IMR-90 (cell line): Measurements from ENCODE around the gene OR51T1. TPM values are rescaled to one million over a fixed set of nuclear protein-coding genes. Genes with fewer than 3 reads are reported as not detected.

Experiments used
- ATAC-seq: fragments of 200-7000 bp; cut with Tn5 transposase; 2 replicates; pipeline ENCODE4 v1.9.1; 2020; ENCODE audit warnings: low read depth, mild to moderate bottlenecking, moderate library complexity
- BruUV-seq: library from RNA; stranded (reverse); fragments of 400-500 nt; replicated peaks from 2 replicates; lab custom pipeline; 2021; lab: Mats Ljungman, UMichigan
- CTCF ChIA-PET: fragments of 300-600 bp; formaldehyde crosslinking; extraction: SDS; loops from one replicate; lab custom pipeline; 2021; ENCODE audit warnings: antibody characterized with exemption; lab: Yijun Ruan, JAX
- POLR2A ChIA-PET: fragments of 300-600 bp; sonication (Branson Sonifier 250); formaldehyde crosslinking; loops from one replicate; lab custom pipeline; 2022; ENCODE audit warnings: antibody characterized with exemption; ENCODE audit not compliant: unreplicated experiment; lab: Charles Lee
- DNase-seq: peaks from one replicate; pipeline ENCODE4 v3.0.0; 2013
- H2AFZ ChIP-seq: replicated peaks from 2 replicates; pipeline ENCODE3; 2013; ENCODE audit warnings: low read length, mild to moderate bottlenecking; ENCODE audit not compliant: poor library complexity
- H2AK5ac ChIP-seq: 2 replicates; pipeline ENCODE4 v1.6.1; 2013; ENCODE audit warnings: low read depth, low read length, inconsistent platforms
- H2AK9ac ChIP-seq: replicated peaks from 2 replicates; pipeline ENCODE3; 2013; ENCODE audit warnings: mild to moderate bottlenecking, low read depth, low read length, moderate library complexity; ENCODE audit not compliant: poor library complexity
- H2BK120ac ChIP-seq: 2 replicates; pipeline ENCODE4 v1.6.1; 2013; ENCODE audit warnings: low read depth, low read length, inconsistent platforms
- H2BK15ac ChIP-seq: 3 replicates; pipeline ENCODE4 v1.6.1; 2013; ENCODE audit warnings: low read depth, low read length, inconsistent platforms
- H2BK20ac ChIP-seq: 2 replicates; pipeline ENCODE4 v1.6.1; 2013; ENCODE audit warnings: low read depth, mild to moderate bottlenecking, inconsistent platforms, low read length, moderate library complexity
- H2BK5ac ChIP-seq: 2 replicates; pipeline ENCODE4 v1.6.1; 2013; ENCODE audit warnings: mild to moderate bottlenecking, low read depth, low read length, inconsistent platforms; ENCODE audit not compliant: poor library complexity, severe bottlenecking
- H3K14ac ChIP-seq: replicated peaks from 2 replicates; pipeline ENCODE4 v1.6.1; 2013; ENCODE audit warnings: low read depth, low read length, inconsistent platforms
- H3K18ac ChIP-seq: 2 replicates; pipeline ENCODE4 v1.6.1; 2013; ENCODE audit warnings: low read depth, low read length, control low read depth
- H3K23ac ChIP-seq: 2 replicates; pipeline ENCODE4 v1.6.1; 2013; ENCODE audit warnings: low read depth, low read length, inconsistent platforms
- H3K27ac ChIP-seq: 2 replicates; pipeline ENCODE4 v1.5.1; 2013; ENCODE audit warnings: mild to moderate bottlenecking, control low read depth, low read length; ENCODE audit not compliant: insufficient read depth
- H3K27me3 ChIP-seq: 2 replicates; pipeline ENCODE4 v1.6.1; 2013; ENCODE audit warnings: low read length; ENCODE audit not compliant: control insufficient read depth, insufficient read depth
- H3K36me3 ChIP-seq: 2 replicates; pipeline ENCODE4 v1.6.1; 2013; ENCODE audit warnings: low read length, mixed read lengths; ENCODE audit not compliant: control insufficient read depth, insufficient read depth
- H3K4ac ChIP-seq: 2 replicates; pipeline ENCODE4 v1.6.1; 2013; ENCODE audit warnings: low read depth, low read length, inconsistent platforms
- H3K4me1 ChIP-seq: 2 replicates; pipeline ENCODE4 v1.6.1; 2013; ENCODE audit warnings: low read length, mixed read lengths; ENCODE audit not compliant: control insufficient read depth, insufficient read depth
- H3K4me2 ChIP-seq: 2 replicates; pipeline ENCODE4 v1.6.1; 2013; ENCODE audit warnings: low read depth, mild to moderate bottlenecking, control low read depth, low read length, moderate library complexity
- H3K4me3 ChIP-seq: 2 replicates; pipeline ENCODE4 v1.5.1; 2013; ENCODE audit warnings: low read depth, mild to moderate bottlenecking, control low read depth, low read length, moderate library complexity; ENCODE audit not compliant: insufficient read depth
- H3K56ac ChIP-seq: 2 replicates; pipeline ENCODE4 v1.6.1; 2013; ENCODE audit warnings: low read length, inconsistent platforms; ENCODE audit not compliant: insufficient read depth; ENCODE audit errors: extremely low read depth
- H3K79me1 ChIP-seq, 2 experiments: 2 replicates each; pipeline ENCODE4 v1.6.1; 2013; ENCODE audit warnings: low read length in 2 of 2, inconsistent platforms in 1 of 2, low read depth in 1 of 2
- H3K9ac ChIP-seq: 2 replicates; pipeline ENCODE4 v1.6.1; 2013; ENCODE audit warnings: low read depth, low read length, control low read depth
- H3K9me1 ChIP-seq: 2 replicates; pipeline ENCODE4 v1.6.1; 2013; ENCODE audit warnings: low read length, inconsistent platforms; ENCODE audit not compliant: insufficient read depth
- H3K9me3 ChIP-seq: 2 replicates; pipeline ENCODE4 v1.6.1; 2013; ENCODE audit warnings: low read length; ENCODE audit not compliant: control insufficient read depth, insufficient read depth
- H4K20me1 ChIP-seq: 2 replicates; pipeline ENCODE4 v1.6.1; 2013; ENCODE audit warnings: low read length, inconsistent platforms; ENCODE audit not compliant: insufficient read depth
- H4K5ac ChIP-seq: 2 replicates; pipeline ENCODE4 v1.6.1; 2013; ENCODE audit warnings: mild to moderate bottlenecking, low read depth, low read length, control low read depth
- H4K8ac ChIP-seq, 2 experiments: 2 replicates each; pipeline ENCODE4 v1.6.1; 2013; ENCODE audit warnings: low read depth in 2 of 2, low read length in 2 of 2, control low read depth in 1 of 2, inconsistent platforms in 1 of 2
- H4K91ac ChIP-seq: 2 replicates; pipeline ENCODE4 v1.6.1; 2013; ENCODE audit warnings: low read depth, low read length, inconsistent platforms; ENCODE audit not compliant: insufficient read depth
- BHLHE40 ChIP-seq: fragments of 150-350 bp; IDR thresholded peaks from 2 replicates; pipeline ENCODE4 v1.6.1; 2016; ENCODE audit warnings: mild to moderate bottlenecking, low read depth, low read length
- CTCF ChIP-seq: conservative IDR thresholded peaks from 2 replicates; pipeline ENCODE4 v1.5.1; 2012; ENCODE audit warnings: mild to moderate bottlenecking, low read depth, low read length, improper control_type of control experiment
- ELK1 ChIP-seq: fragments of 150-350 bp; IDR thresholded peaks from 2 replicates; pipeline ENCODE4 v1.6.1; 2016; ENCODE audit warnings: low read depth, mild to moderate bottlenecking, low read length, moderate library complexity, borderline replicate concordance
- FOS ChIP-seq: fragments of 150-350 bp; IDR thresholded peaks from 2 replicates; pipeline ENCODE4 v1.6.1; 2016; ENCODE audit warnings: low read depth, low read length
- MAFK ChIP-seq: IDR thresholded peaks from 2 replicates; pipeline ENCODE4 v1.6.1; 2012; ENCODE audit warnings: low read depth, low read length, improper control_type of control experiment
- MAZ ChIP-seq: IDR thresholded peaks from 2 replicates; pipeline ENCODE4 v1.6.1; 2012; ENCODE audit warnings: low read depth, mild to moderate bottlenecking, low read length, improper control_type of control experiment, moderate library complexity, borderline replicate concordance
- NFE2L2 ChIP-seq: fragments of 150-350 bp; IDR thresholded peaks from 2 replicates; pipeline ENCODE4 v1.6.1; 2016; ENCODE audit warnings: low read depth, mild to moderate bottlenecking, low read length
- POLR2A ChIP-seq: IDR thresholded peaks from 2 replicates; pipeline ENCODE4 v1.6.1; 2012; ENCODE audit warnings: mild to moderate bottlenecking, low read depth, low read length
- RAD21 ChIP-seq: IDR thresholded peaks from 2 replicates; pipeline ENCODE4 v1.6.1; 2012; ENCODE audit warnings: low read length, improper control_type of control experiment
- RCOR1 ChIP-seq: IDR thresholded peaks from 2 replicates; pipeline ENCODE4 v1.6.1; 2012; ENCODE audit warnings: mild to moderate bottlenecking, low read length, improper control_type of control experiment; ENCODE audit not compliant: insufficient replicate concordance
- dilution Hi-C: fragments of 300-500 bp; cut with HindIII; formaldehyde crosslinking; loops from one replicate; pipeline ENCODE4 v1.14.3; 2018; ENCODE audit warnings: low sequenced_read_pairs; ENCODE audit not compliant: unreplicated experiment
- in situ Hi-C: fragments of 300-500 bp; cut with MboI; formaldehyde crosslinking; loops from 3 replicates; pipeline ENCODE4 v1.14.3; 2019; ENCODE audit warnings: low sequenced_read_pairs, inconsistent platforms, mixed read lengths
- intact Hi-C: fragments of 100-400 bp; cut with micrococcal nuclease; formaldehyde crosslinking; loops from 2 replicates; pipeline ENCODE4 v1.10.0; 2022
- polyA plus RNA-seq, 3 experiments: library from polyadenylated mRNA; depleted of rRNA; stranded (reverse); fragments of >200 nt; gene quantifications; 2 replicates each; pipeline ENCODE4 v1.2.3, GENCODE V29; 2012; ENCODE audit warnings: low replicate concordance in 1 of 3
- total RNA-seq: library from RNA; depleted of rRNA; stranded (reverse); fragments of >200 nt; gene quantifications from 2 replicates; pipeline ENCODE4 v1.2.3, GENCODE V29; 2012

The OR51T1 gene
- total and polyA plus RNA-seq, 2 of the 4 experiments (the other 2 are of a cell fraction), result not detected

- TF ChIP-seq RAD21 (no peak), CTCF (no peak), ELK1 (no peak), BHLHE40 (no peak), NFE2L2 (no peak), RCOR1 (no peak), MAZ (no peak), POLR2A (no peak), FOS (no peak), MAFK (no peak)
- in situ Hi-C loops, result no loop called here
- POLR2A ChIA-PET, result no interaction called here
Observed at GRCh38 chr11:4862447-4863236, 19.1 kb upstream of the OR51T1 start.

More at GRCh38 chr11:4862447-4863236, 19.1 kb upstream of the OR51T1 start:
- Histone ChIP-seq H4K91ac (no peak overlapping the region), H2BK15ac (no peak overlapping the region), H3K9ac (no peak overlapping the region), H2BK20ac (no peak overlapping the region), H3K23ac (no peak overlapping the region), H2BK120ac (no peak overlapping the region), H3K36me3 (no peaks in the 10 kb centered on the region), H2AFZ (no peak overlapping the region), H4K20me1 (no peaks in the 10 kb centered on the region), H3K4me2 (no peak overlapping the region), H3K79me1 (no peaks in the 10 kb centered on the region), H3K27me3 (no peaks in the 10 kb centered on the region), H3K4me3 (no peak overlapping the region), H3K9me3 (peaks cover 3% of the 10 kb centered on the region), H3K18ac (no peak overlapping the region), H3K4ac (no peak overlapping the region), H3K9me1 (no peaks in the 10 kb centered on the region), H3K56ac (no peak overlapping the region), H2BK5ac (no peak overlapping the region), H3K4me1 (no peaks in the 10 kb centered on the region), H4K8ac (no peak overlapping the region), H3K14ac (no peak overlapping the region), H2AK9ac (no peak overlapping the region), H4K5ac (no peak overlapping the region), H3K27ac (no peak overlapping the region), H2AK5ac (no peak overlapping the region)
- intact Hi-C loops, result no loop called here
- BruUV-seq, result no TSS peak
- dilution Hi-C loops, result no loop called here
- DNase-seq, result no peak
- ATAC-seq, result no peak
- CTCF ChIA-PET, result no interaction called here
